ENCODE measurements around the gene ARL3. TPM values are rescaled to one million over a fixed set of nuclear protein-coding genes. Genes with fewer than 3 reads are reported as not detected.
A peak's percentile ranks its signal among the peaks of the same experiment; 100 is the strongest.
"Not testable (repeated sequence)": the region's sequence is repeated elsewhere in the genome, so short reads cannot be mapped to it uniquely, and the experiment has no call there.

ARL3 gene
- total RNA-seq, 2 experiments from 2014 or later: 10.1 to 11.1 TPM

GRCh38 chr10:102752266-102752930 lies 38.2 kb upstream of the ARL3 start:
- Mint-ChIP-seq H3K4me1 (ENCODE audit: low read depth) (peaks cover 41% of the 10 kb centered on the region), H3K9me3 (no peaks in the 10 kb centered on the region), H3K36me3 (no peaks in the 10 kb centered on the region), H3K27me3 (no peaks in the 10 kb centered on the region), H3K27ac (no peak overlapping the region), H3K4me3 (no peak overlapping the region)
- intact Hi-C loops (cut with micrococcal nuclease): no loop called here
- ChIA-PET CTCF (interaction anchor here (1.0 to 2.6 kb wide), 12 partner anchors 8 to 149 kb away, joined by 3 to 12 read pairs (median 4); partner anchors contain the start of gene WBP1L), POLR2A (no interaction called here)
- DNase-seq: no peak

GRCh38 chr10:102745157-102745556 lies 31.0 kb upstream of the ARL3 start:
- H3K27me3 Mint-ChIP-seq: no peaks in the 10 kb centered on the region
- H3K36me3 Mint-ChIP-seq: no peaks in the 10 kb centered on the region
- H3K4me3 Mint-ChIP-seq: peak overlapping the region; percentile 98
- intact Hi-C loops (cut with micrococcal nuclease): loop anchor here (10.0 kb wide), 2 partner anchors 170 to 620 kb away; partner anchors contain the start of genes CNNM2 and TAF5
- CTCF ChIA-PET: interaction anchor here (0.8 to 2.7 kb wide), 3 partner anchors 8 to 90 kb away, joined by 3 to 13 read pairs (median 8); partner anchors contain the start of genes ARL3 and SFXN2
- no peak for DNase-seq
- no peak overlapping the region for H3K27ac Mint-ChIP-seq
- no peaks in the 10 kb centered on the region for H3K9me3 Mint-ChIP-seq
- peaks cover 43% of the 10 kb centered on the region for H3K4me1 Mint-ChIP-seq (ENCODE audit: low read depth)
- POLR2A ChIA-PET: interaction anchor here (1.2 to 3.1 kb wide), 2 partner anchors 31 to 99 kb away, joined by 3 to 19 read pairs; partner anchors contain the start of genes ARL3 and SFXN2

GRCh38 chr10:102744374-102745051 lies 30.3 kb upstream of the ARL3 start:
- Mint-ChIP-seq H3K9me3 (no peaks in the 10 kb centered on the region), H3K4me3 (peak overlapping the region; percentile 98), H3K36me3 (no peaks in the 10 kb centered on the region), H3K4me1 (ENCODE audit: low read depth) (peaks cover 43% of the 10 kb centered on the region), H3K27ac (peak overlapping the region; percentile 67), H3K27me3 (no peaks in the 10 kb centered on the region)
- intact Hi-C loops (cut with micrococcal nuclease): loop anchor here (10.0 kb wide), 2 partner anchors 170 to 620 kb away; partner anchors contain the start of genes CNNM2 and TAF5
- CTCF ChIA-PET: interaction anchor here (0.6 to 2.7 kb wide), 6 partner anchors 9 to 239 kb away, joined by 3 to 13 read pairs (median 3); partner anchors contain the start of genes ARL3 and SFXN2
- peak; percentile 33 for DNase-seq
- POLR2A ChIA-PET: interaction anchor here (1.2 to 3.1 kb wide), 3 partner anchors 13 to 99 kb away, joined by 3 to 19 read pairs (median 7); partner anchors contain the start of genes ARL3 and SFXN2

GRCh38 chr10:102743588-102744373 lies 29.6 kb upstream of the ARL3 start, which contains the start of gene WBP1L:
TSS of gene WBP1L (plus strand) at chr10:102743948. CDS start at chr10:102744054, 106 bp downstream.
- Mint-ChIP-seq H3K36me3 (no peaks in the 10 kb centered on the region), H3K27ac (peak within 1 kb of the TSS; percentile 67), H3K9me3 (no peaks in the 10 kb centered on the region), H3K4me1 (ENCODE audit: low read depth) (peaks cover 41% of the 10 kb centered on the region), H3K27me3 (no peaks in the 10 kb centered on the region), H3K4me3 (peak within 1 kb of the TSS; percentile 98)
- CTCF ChIA-PET: interaction anchor here (0.6 to 2.7 kb wide), 8 partner anchors 9 to 241 kb away, joined by 3 to 13 read pairs (median 4); partner anchors contain the start of genes ACTR1A, ARL3 and SFXN2
- intact Hi-C loops (cut with micrococcal nuclease): loop anchor here (1.0 to 10.0 kb wide), 6 partner anchors 29 to 621 kb away; partner anchors contain the start of genes ARL3, BORCS7, CNNM2 and SFXN2
- POLR2A ChIA-PET: interaction anchor here (0.7 to 3.1 kb wide), 4 partner anchors 12 to 174 kb away, joined by 3 to 19 read pairs (median 6); partner anchors contain the start of genes ARL3, CNNM2 and SFXN2
- DNase-seq: peak; percentile 97

GRCh38 chr10:102743078-102743587 lies 28.9 kb upstream of the ARL3 start:
- ChIA-PET POLR2A (interaction anchor here (2.0 to 3.1 kb wide), 3 partner anchors 11 to 175 kb away, joined by 4 to 19 read pairs (median 7); partner anchors contain the start of genes ARL3, CNNM2 and SFXN2), CTCF (interaction anchor here (0.6 to 2.7 kb wide), 7 partner anchors 10 to 241 kb away, joined by 3 to 13 read pairs (median 4); partner anchors contain the start of genes ACTR1A, ARL3 and SFXN2)
- peak overlapping the region; percentile 67 for H3K27ac Mint-ChIP-seq
- peaks cover 35% of the 10 kb centered on the region for H3K4me1 Mint-ChIP-seq (ENCODE audit: low read depth)
- H3K36me3 Mint-ChIP-seq: no peaks in the 10 kb centered on the region
- H3K9me3 Mint-ChIP-seq: no peaks in the 10 kb centered on the region
- DNase-seq: peak; percentile 23
- H3K4me3 Mint-ChIP-seq: peak overlapping the region; percentile 1
- H3K27me3 Mint-ChIP-seq: no peaks in the 10 kb centered on the region
- intact Hi-C loops (cut with micrococcal nuclease): loop anchor here (1.0 to 10.0 kb wide), 6 partner anchors 29 to 622 kb away; partner anchors contain the start of genes ARL3, BORCS7, CNNM2 and SFXN2

GRCh38 chr10:102742313-102742712 lies 28.1 kb upstream of the ARL3 start:
- intact Hi-C loops (cut with micrococcal nuclease): loop anchor here (10.0 kb wide), 2 partner anchors 172 to 622 kb away; partner anchors contain the start of genes CNNM2 and TAF5
- H3K9me3 Mint-ChIP-seq, H3K4me3 Mint-ChIP-seq, H3K27me3 Mint-ChIP-seq, H3K27ac Mint-ChIP-seq, H3K36me3 Mint-ChIP-seq, DNase-seq: not testable (repeated sequence)
- ChIA-PET CTCF (interaction anchor here (1.5 to 2.7 kb wide), 3 partner anchors 11 to 240 kb away, joined by 4 to 13 read pairs (median 12); partner anchors contain the start of genes ACTR1A, ARL3 and SFXN2), POLR2A (interaction anchor here (2.0 to 3.1 kb wide), 3 partner anchors 10 to 176 kb away, joined by 4 to 19 read pairs (median 7); partner anchors contain the start of genes ARL3, CNNM2 and SFXN2)
- peaks cover 35% of the 10 kb centered on the region for H3K4me1 Mint-ChIP-seq (ENCODE audit: low read depth)

GRCh38 chr10:102741726-102742237 lies 27.6 kb upstream of the ARL3 start:
- DNase-seq: no peak
- Mint-ChIP-seq H3K4me3 (no peak overlapping the region), H3K36me3 (no peaks in the 10 kb centered on the region), H3K9me3 (no peaks in the 10 kb centered on the region), H3K27ac (no peak overlapping the region), H3K27me3 (no peaks in the 10 kb centered on the region), H3K4me1 (ENCODE audit: low read depth) (peaks cover 33% of the 10 kb centered on the region)
- intact Hi-C loops (cut with micrococcal nuclease): loop anchor here (10.0 kb wide), 2 partner anchors 173 to 623 kb away; partner anchors contain the start of genes CNNM2 and TAF5
- ChIA-PET POLR2A (interaction anchor here (2.0 to 3.1 kb wide), 3 partner anchors 10 to 176 kb away, joined by 4 to 19 read pairs (median 7); partner anchors contain the start of genes ARL3, CNNM2 and SFXN2), CTCF (interaction anchor here (0.9 to 2.6 kb wide), 3 partner anchors 11 to 239 kb away, joined by 3 to 12 read pairs (median 4); partner anchors contain the start of gene ACTR1A)

GRCh38 chr10:102740229-102740628 lies 26.0 kb upstream of the ARL3 start:
- Mint-ChIP-seq H3K4me1 (ENCODE audit: low read depth) (peaks cover 18% of the 10 kb centered on the region), H3K27ac (no peak overlapping the region), H3K9me3 (no peaks in the 10 kb centered on the region), H3K27me3 (no peaks in the 10 kb centered on the region), H3K36me3 (peaks cover 3% of the 10 kb centered on the region), H3K4me3 (no peak overlapping the region)
- DNase-seq: no peak
- CTCF ChIA-PET: no interaction called here
- intact Hi-C loops (cut with micrococcal nuclease): loop anchor here (10.0 kb wide), 2 partner anchors 175 to 625 kb away; partner anchors contain the start of genes CNNM2 and TAF5
- POLR2A ChIA-PET: no interaction called here

GRCh38 chr10:102738692-102739121 lies 24.5 kb upstream of the ARL3 start:
- Mint-ChIP-seq H3K27me3 (no peaks in the 10 kb centered on the region), H3K27ac (no peak overlapping the region), H3K4me3 (no peak overlapping the region), H3K36me3 (peaks cover 6% of the 10 kb centered on the region), H3K9me3 (no peaks in the 10 kb centered on the region), H3K4me1 (ENCODE audit: low read depth) (peaks cover 7% of the 10 kb centered on the region)
- ChIA-PET POLR2A (no interaction called here), CTCF (no interaction called here)
- intact Hi-C loops (cut with micrococcal nuclease): no loop called here
- no peak for DNase-seq

GRCh38 chr10:102735065-102735562 lies 20.9 kb upstream of the ARL3 start:
- H3K36me3 Mint-ChIP-seq: peaks cover 14% of the 10 kb centered on the region

More at GRCh38 chr10:102735065-102735562, 20.9 kb upstream of the ARL3 start:
- Mint-ChIP-seq H3K9me3 (no peaks in the 10 kb centered on the region), H3K27ac (no peak overlapping the region), H3K4me3 (no peak overlapping the region), H3K4me1 (ENCODE audit: low read depth) (no peaks in the 10 kb centered on the region), H3K27me3 (no peaks in the 10 kb centered on the region)
- no peak for DNase-seq
- intact Hi-C loops (cut with micrococcal nuclease): no loop called here
- ChIA-PET POLR2A (no interaction called here), CTCF (no interaction called here)
